K562 (cell line): Measurements from ENCODE around the gene SERPINB4. TPM values are rescaled to one million over a fixed set of nuclear protein-coding genes. Genes with fewer than 3 reads are reported as not detected.

Experiments
- ATAC-seq: fragments of 200-7000 bp; cut with Tn5 transposase; 3 replicates; pipeline ENCODE4 v1.9.1; 2020; ENCODE audit warnings: moderate library complexity
- BruUV-seq: library from RNA; stranded (reverse); fragments of 400-500 nt; replicated peaks from 2 replicates; lab custom pipeline; 2021; lab: Mats Ljungman, UMichigan
- CTCF ChIA-PET: fragments of 300-600 bp; formaldehyde crosslinking; extraction: SDS; loops from one replicate; lab custom pipeline; 2021; ENCODE audit warnings: low intra/inter-chr PET ratio; lab: Yijun Ruan, JAX
- POLR2A ChIA-PET: fragments of 300-600, 350-650 bp; sonication (Branson Sonifier 250); formaldehyde crosslinking; extraction: SDS; loops from one replicate; lab custom pipeline; 2021; ENCODE audit warnings: antibody characterized with exemption, inconsistent platforms; lab: Yijun Ruan, JAX
- DNase-seq, 4 experiments: peaks; one replicate each; pipeline versions ENCODE4 v3.0.0 to v3.0.0-alpha.2; 2011 to 2018; ENCODE audit warnings: low spot score in 3 of 4, mixed read lengths in 3 of 4; ENCODE audit errors: extremely low read depth in 1 of 4
- FAIRE-seq: peaks from 2 replicates; lab custom pipeline; 2011; peaks lifted over from hg19 to GRCh38; lab: Jason Lieb, UNC
- H2AFZ ChIP-seq: 2 replicates; pipeline ENCODE4 v1.6.0; 2011; ENCODE audit warnings: low read depth, low read length, control low read depth, inconsistent platforms
- H3K27ac ChIP-seq: fragments of 200-600 bp; 3 replicates; pipeline ENCODE4 v1.8.0; 2011; ENCODE audit warnings: low read depth, mild to moderate bottlenecking, control low read depth, inconsistent platforms, low read length, moderate library complexity, mixed read lengths; ENCODE audit errors: extremely low read depth
- H3K27me3 ChIP-seq, 2 experiments: fragments of 300-600 bp in 1 of 2; 2 replicates in 1 of 2; 3 replicates in 1 of 2; pipeline versions ENCODE4 v1.6.0 to v1.8.0; 2011; ENCODE audit warnings: inconsistent platforms in 2 of 2, low read length in 2 of 2, mild to moderate bottlenecking in 1 of 2, mixed read lengths in 1 of 2, moderate library complexity in 1 of 2; ENCODE audit not compliant: control insufficient read depth in 2 of 2, insufficient read depth in 2 of 2
- H3K36me3 ChIP-seq: fragments of 300-600 bp; 3 replicates; pipeline ENCODE4 v1.8.0; 2011; ENCODE audit warnings: mild to moderate bottlenecking, low read length, inconsistent platforms; ENCODE audit not compliant: control insufficient read depth, insufficient read depth
- H3K4me1 ChIP-seq, 2 experiments: fragments of 200-600 bp in 1 of 2; replicated peaks in 1 of 2; 2 replicates in 1 of 2; 3 replicates in 1 of 2; pipeline versions ENCODE4 v1.5.1 to v1.8.0; 2011; ENCODE audit warnings: inconsistent platforms in 2 of 2, low read length in 2 of 2, mild to moderate bottlenecking in 1 of 2, mixed read lengths in 1 of 2, moderate library complexity in 1 of 2; ENCODE audit not compliant: control insufficient read depth in 2 of 2, insufficient read depth in 2 of 2
- H3K4me2 ChIP-seq: 2 replicates; pipeline ENCODE4 v1.6.1; 2011; ENCODE audit warnings: low read length, control low read depth, inconsistent platforms, mixed read lengths; ENCODE audit not compliant: insufficient read depth
- H3K4me3 ChIP-seq: fragments of 200-600 bp; sonication (generic), shearing (Covaris generic); 2 replicates; pipeline ENCODE4 v1.5.1; 2016; ENCODE audit warnings: control low read depth, inconsistent platforms
- H3K79me2 ChIP-seq: fragments of 200-600 bp; 3 replicates; pipeline ENCODE4 v1.8.0; 2011; ENCODE audit warnings: low read length, inconsistent platforms; ENCODE audit not compliant: control insufficient read depth, insufficient read depth
- H3K9ac ChIP-seq, 2 experiments: 2 replicates each; pipeline versions ENCODE4 v1.6.0 to v1.6.1; 2011; ENCODE audit warnings: low read depth in 2 of 2, low read length in 2 of 2, control low read depth in 1 of 2, inconsistent platforms in 1 of 2, mild to moderate bottlenecking in 1 of 2, mixed read lengths in 1 of 2; ENCODE audit not compliant: insufficient read depth in 1 of 2
- H3K9me1 ChIP-seq: one replicate; pipeline ENCODE4 v1.6.0; 2011; ENCODE audit warnings: inconsistent platforms, mild to moderate bottlenecking, low read length, moderate library complexity; ENCODE audit not compliant: control insufficient read depth, insufficient read depth
- H3K9me3 ChIP-seq: replicated peaks from 2 replicates; pipeline ENCODE4 v1.5.1; 2011; ENCODE audit warnings: low read depth, low read length, inconsistent platforms; ENCODE audit not compliant: control insufficient read depth, insufficient read depth
- H4K20me1 ChIP-seq: replicated peaks from 2 replicates; pipeline ENCODE4 v1.6.1; 2011; ENCODE audit warnings: low read length, inconsistent platforms, mixed read lengths; ENCODE audit not compliant: control insufficient read depth, insufficient read depth
- BMI1 ChIP-seq: fragments of 150-350 bp; IDR thresholded peaks from 2 replicates; pipeline ENCODE4 v1.6.1; 2014; ENCODE audit warnings: low read length
- CBX3 ChIP-seq, 2 experiments: IDR thresholded peaks; 1 replicate in 1 of 2; 2 replicates in 1 of 2; pipeline ENCODE4 v1.6.1; 2012; ENCODE audit warnings: inconsistent platforms in 2 of 2, low read length in 2 of 2, borderline replicate concordance in 1 of 2, control low read depth in 1 of 2
- CBX5 ChIP-seq: IDR thresholded peaks from 2 replicates; pipeline ENCODE4 v1.6.1; 2014; ENCODE audit warnings: low read depth, borderline replicate concordance
- CHD2 ChIP-seq: IDR thresholded peaks from 2 replicates; pipeline ENCODE4 v1.6.1; 2011; ENCODE audit warnings: low read depth, low read length
- HDAC8 ChIP-seq: fragments of 450-650 bp; IDR thresholded peaks from 2 replicates; pipeline ENCODE4 v1.6.1; 2016; ENCODE audit warnings: mild to moderate bottlenecking, missing genetic modification characterization, moderate library complexity, missing compliant biosample characterization
- HNRNPK ChIP-seq: fragments of 200-400 bp; formaldehyde crosslinking; IDR thresholded peaks from one replicate; pipeline ENCODE4 v1.6.1; 2018; ENCODE audit warnings: mild to moderate bottlenecking, low read depth, low read length; ENCODE audit not compliant: poor library complexity, severe bottlenecking
- ILF3 ChIP-seq: fragments of 450-650 bp; IDR thresholded peaks from 2 replicates; pipeline ENCODE4 v1.6.1; 2018; ENCODE audit warnings: antibody characterized with exemption, mild to moderate bottlenecking, moderate library complexity, borderline replicate concordance
- LARP7 ChIP-seq: fragments of 450-650 bp; IDR thresholded peaks from 2 replicates; pipeline ENCODE4 v1.6.1; 2016
- POLR2G ChIP-seq: fragments of 200-400 bp; formaldehyde crosslinking; IDR thresholded peaks from 2 replicates; pipeline ENCODE4 v1.6.1; 2017; ENCODE audit warnings: low read depth, mild to moderate bottlenecking, antibody characterized with exemption, low read length, moderate library complexity
- SETDB1 ChIP-seq: IDR thresholded peaks from one replicate; pipeline ENCODE4 v1.6.1; 2012; ENCODE audit warnings: low read length, control low read depth, inconsistent platforms
- TAF9B ChIP-seq: fragments of 450-650 bp; IDR thresholded peaks from 2 replicates; pipeline ENCODE4 v1.6.1; 2018; ENCODE audit warnings: mild to moderate bottlenecking; ENCODE audit not compliant: partially characterized antibody
- TFAM ChIP-seq: fragments of 250-450 bp; sonication (Bioruptor Pico); conservative IDR thresholded peaks from 2 replicates; pipeline ENCODE4 v1.5.0; 2021; ENCODE audit warnings: mild to moderate bottlenecking, moderate library complexity
- U2AF1 ChIP-seq: fragments of 200-400 bp; formaldehyde crosslinking; optimal IDR thresholded peaks from 2 replicates; pipeline ENCODE3; 2017; ENCODE audit warnings: mild to moderate bottlenecking, low read depth, low read length, moderate library complexity
- ZNF57 ChIP-seq: fragments of 450-650 bp; formaldehyde crosslinking; IDR thresholded peaks from 2 replicates; pipeline ENCODE4 v1.4.0; 2020; ENCODE audit warnings: mild to moderate bottlenecking, moderate library complexity
- WGBS: fragments of 100-300 bp; shearing (Covaris generic); methylation state at CpG from one replicate; pipeline ENCODE4 v1.1.6; 2016; ENCODE audit warnings: low coverage, mixed read lengths; ENCODE audit not compliant: insufficient coverage; ENCODE audit errors: missing lambda C conversion rate; 5-methylcytosine and 5-hydroxymethylcytosine counted together
- in situ Hi-C: fragments of 300-500 bp; cut with MboI; formaldehyde crosslinking; loops from 4 replicates; pipeline ENCODE4 v1.15.0; 2018; ENCODE audit warnings: inconsistent platforms, mixed read lengths
- intact Hi-C: fragments of 100-400 bp; cut with micrococcal nuclease; formaldehyde crosslinking; loops from 2 replicates; pipeline ENCODE4 v1.14.2; 2022
- polyA plus RNA-seq, 8 experiments: library from polyadenylated mRNA; depleted of rRNA in 4 of 8; stranded (reverse) in 5 of 8; unstranded in 3 of 8; fragments of >200 nt; fragmentation: Nextera tagmentation in 2 of 8; fragmentation: Illumina TruSeq in 1 of 8; extraction: Ambion mirVana in 2 of 8; extraction: Trizol in 1 of 8; gene quantifications; 2 replicates each; pipeline versions ENCODE4 v1.2.1 to v1.2.3, GENCODE V29; 2011 to 2014; ENCODE audit warnings: inconsistent platforms in 1 of 8, missing spikeins in 1 of 8
- total RNA-seq, 7 experiments: library from RNA; depleted of rRNA in 6 of 7; stranded (reverse); fragments of >200 nt in 6 of 7; fragmentation: Illumina TruSeq in 2 of 7; extraction: Trizol in 2 of 7; gene quantifications; 2 replicates each; pipeline versions ENCODE4 v1.2.1 to v1.2.3, GENCODE V29; 2011 to 2021; ENCODE audit warnings: low replicate concordance in 1 of 7
- TF ChIP-seq, protein P1 (sequence below), 2 experiments: IDR thresholded peaks; 2 replicates each; pipeline ENCODE4 v1.6.1; 2011; ENCODE audit warnings: borderline replicate concordance in 1 of 2, control low read depth in 1 of 2, low read depth in 1 of 2, low read length in 1 of 2, mild to moderate bottlenecking in 1 of 2, mixed read lengths in 1 of 2, moderate library complexity in 1 of 2; ENCODE audit not compliant: insufficient read depth in 1 of 2, insufficient read length in 1 of 2, poor library complexity in 1 of 2, severe bottlenecking in 1 of 2; ENCODE audit errors: extremely low read depth in 1 of 2
- TF ChIP-seq, protein P2 (sequence below), 2 experiments: fragments of 450-650 bp; conservative IDR thresholded peaks; 2 replicates each; pipeline ENCODE4 v1.6.1; 2017; ENCODE audit warnings: mild to moderate bottlenecking in 2 of 2, moderate library complexity in 2 of 2
- TF ChIP-seq, protein P3 (sequence below): sonication (generic); formaldehyde crosslinking; IDR thresholded peaks from 2 replicates; pipeline ENCODE4 v1.8.1; 2022; ENCODE audit warnings: missing genetic modification reagents
- TF ChIP-seq, protein P4 (sequence below): fragments of 250-450 bp; sonication (Bioruptor Pico); IDR thresholded peaks from 2 replicates; pipeline ENCODE4 v1.8.0; 2021; ENCODE audit warnings: borderline replicate concordance, mild to moderate bottlenecking, moderate library complexity; ENCODE audit not compliant: poor library complexity, severe bottlenecking

Gene SERPINB4
- total and polyA plus RNA-seq, 9 of the 15 experiments (the other 6 are each of a cell fraction or from before 2014, with no cell fraction given): not detected

DNA sequence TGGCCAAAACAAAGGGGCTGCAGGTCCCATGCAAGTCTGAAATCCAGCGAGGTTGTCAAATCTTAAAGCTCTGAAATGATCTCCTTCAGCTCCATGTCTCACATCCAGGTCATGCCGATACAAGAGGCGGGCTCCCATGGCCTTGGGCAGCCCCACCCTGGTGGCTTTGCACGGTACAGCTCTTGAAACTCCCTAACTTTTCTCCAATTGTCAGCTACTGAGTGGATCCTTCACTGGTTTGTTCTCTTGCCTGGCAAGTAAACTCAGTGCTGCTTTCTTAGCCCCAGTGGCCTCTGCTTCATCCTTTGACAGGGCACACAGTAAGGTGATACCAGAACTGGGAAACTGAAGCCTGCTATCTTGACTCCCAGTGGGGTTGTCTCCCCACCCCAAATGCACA, 30.6 kb downstream of the SERPINB4 start (continued):
- TF ChIP-seq HNRNPK (no peak), U2AF1 (no peak), BMI1 (no peak)
- TF ChIP-seq, protein P1, sequence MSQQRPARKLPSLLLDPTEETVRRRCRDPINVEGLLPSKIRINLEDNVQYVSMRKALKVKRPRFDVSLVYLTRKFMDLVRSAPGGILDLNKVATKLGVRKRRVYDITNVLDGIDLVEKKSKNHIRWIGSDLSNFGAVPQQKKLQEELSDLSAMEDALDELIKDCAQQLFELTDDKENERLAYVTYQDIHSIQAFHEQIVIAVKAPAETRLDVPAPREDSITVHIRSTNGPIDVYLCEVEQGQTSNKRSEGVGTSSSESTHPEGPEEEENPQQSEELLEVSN (IDR thresholded peaks at IDR 0.05; ENCODE audit: borderline replicate concordance in 1 of 2, extremely low read depth in 1 of 2, insufficient read depth in 1 of 2, insufficient read length in 1 of 2, low read depth in 1 of 2, low read length in 1 of 2, poor library complexity in 1 of 2, severe bottlenecking in 1 of 2): no peak

DNA sequence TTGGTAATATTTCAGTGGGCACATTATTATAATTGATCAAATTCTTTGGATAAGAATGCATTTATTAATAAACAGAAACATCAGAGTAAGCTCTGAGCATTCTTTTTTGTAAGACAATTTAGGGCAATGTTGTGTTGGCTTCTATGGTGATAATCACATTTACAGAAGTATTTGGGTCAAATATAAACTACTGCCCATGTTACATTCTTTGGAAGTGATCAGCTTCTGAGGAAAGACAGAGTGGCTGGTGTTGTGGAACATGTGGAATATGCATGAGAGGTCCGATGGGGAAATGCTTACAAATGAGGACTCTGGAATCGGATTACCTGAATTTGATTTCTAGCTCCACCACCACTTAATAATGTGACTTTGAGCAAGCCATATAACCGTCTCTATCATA, 37.5 kb downstream of the SERPINB4 start:
- in situ Hi-C loops (no loop called here), intact Hi-C loops (no loop called here)
- no peaks in the 10 kb centered on the region for H3K79me2 ChIP-seq
- H2AFZ ChIP-seq: no peak overlapping the region
- FAIRE-seq (no peak), ATAC-seq (no peak), DNase-seq (no peak)
- H3K9me1 ChIP-seq: no peaks in the 10 kb centered on the region
- H3K36me3 ChIP-seq: no peaks in the 10 kb centered on the region
- no peak overlapping the region for H3K4me2 ChIP-seq
- no peak overlapping the region for H3K4me3 ChIP-seq
- H3K27me3 ChIP-seq: no peaks in the 10 kb centered on the region
- H4K20me1 ChIP-seq: no peaks in the 10 kb centered on the region
- no peaks in the 10 kb centered on the region for H3K4me1 ChIP-seq
- H3K27ac ChIP-seq: no peak overlapping the region
- H3K9me3 ChIP-seq: no peaks in the 10 kb centered on the region
- ChIA-PET CTCF (no interaction called here), POLR2A (no interaction called here)
- BruUV-seq: no TSS peak
- no peak overlapping the region for H3K9ac ChIP-seq
- 0% methylated on average over 3 of the region's 3 CpGs for WGBS
- TF ChIP-seq ILF3 (no peak), SETDB1 (no peak), POLR2G (no peak), CHD2 (no peak), LARP7 (no peak), CBX5 (no peak), TAF9B (no peak), ZNF57 (CRISPR knock-in tag) (no peak), TFAM (CRISPR knock-in tag) (no peak), CBX3 (IDR thresholded peaks at IDR 0.05; ENCODE audit: borderline replicate concordance in 1 of 2, low read length in 2 of 2) (no peak), HDAC8 (tag) (no peak)
- TF ChIP-seq, protein P2, sequence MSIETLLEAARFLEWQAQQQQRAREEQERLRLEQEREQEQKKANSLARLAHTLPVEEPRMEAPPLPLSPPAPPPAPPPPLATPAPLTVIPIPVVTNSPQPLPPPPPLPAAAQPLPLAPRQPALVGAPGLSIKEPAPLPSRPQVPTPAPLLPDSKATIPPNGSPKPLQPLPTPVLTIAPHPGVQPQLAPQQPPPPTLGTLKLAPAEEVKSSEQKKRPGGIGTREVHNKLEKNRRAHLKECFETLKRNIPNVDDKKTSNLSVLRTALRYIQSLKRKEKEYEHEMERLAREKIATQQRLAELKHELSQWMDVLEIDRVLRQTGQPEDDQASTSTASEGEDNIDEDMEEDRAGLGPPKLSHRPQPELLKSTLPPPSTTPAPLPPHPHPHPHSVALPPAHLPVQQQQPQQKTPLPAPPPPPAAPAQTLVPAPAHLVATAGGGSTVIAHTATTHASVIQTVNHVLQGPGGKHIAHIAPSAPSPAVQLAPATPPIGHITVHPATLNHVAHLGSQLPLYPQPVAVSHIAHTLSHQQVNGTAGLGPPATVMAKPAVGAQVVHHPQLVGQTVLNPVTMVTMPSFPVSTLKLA (conservative IDR thresholded peaks at IDR 0.05): no peak
- TF ChIP-seq, protein P3, sequence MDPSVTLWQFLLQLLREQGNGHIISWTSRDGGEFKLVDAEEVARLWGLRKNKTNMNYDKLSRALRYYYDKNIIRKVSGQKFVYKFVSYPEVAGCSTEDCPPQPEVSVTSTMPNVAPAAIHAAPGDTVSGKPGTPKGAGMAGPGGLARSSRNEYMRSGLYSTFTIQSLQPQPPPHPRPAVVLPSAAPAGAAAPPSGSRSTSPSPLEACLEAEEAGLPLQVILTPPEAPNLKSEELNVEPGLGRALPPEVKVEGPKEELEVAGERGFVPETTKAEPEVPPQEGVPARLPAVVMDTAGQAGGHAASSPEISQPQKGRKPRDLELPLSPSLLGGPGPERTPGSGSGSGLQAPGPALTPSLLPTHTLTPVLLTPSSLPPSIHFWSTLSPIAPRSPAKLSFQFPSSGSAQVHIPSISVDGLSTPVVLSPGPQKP (CRISPR knock-in tag): no peak
- TF ChIP-seq, protein P4, sequence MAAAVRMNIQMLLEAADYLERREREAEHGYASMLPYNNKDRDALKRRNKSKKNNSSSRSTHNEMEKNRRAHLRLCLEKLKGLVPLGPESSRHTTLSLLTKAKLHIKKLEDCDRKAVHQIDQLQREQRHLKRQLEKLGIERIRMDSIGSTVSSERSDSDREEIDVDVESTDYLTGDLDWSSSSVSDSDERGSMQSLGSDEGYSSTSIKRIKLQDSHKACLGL: no peak
